Vagina (tissue), 2 donors: ENCODE results near the gene CHAMP1.

Source experiments
- POLR2A ChIP-seq, 2 donors: fragments of 450-650 bp; IDR thresholded peaks; one replicate each; pipeline ENCODE4 v1.6.1; 2017; ENCODE audit warnings: antibody characterized with exemption in 2 of 2, mild to moderate bottlenecking in 2 of 2, moderate library complexity in 2 of 2
- POLR2AphosphoS5 ChIP-seq, 2 donors: sonication (generic); formaldehyde crosslinking; IDR thresholded peaks; one replicate each; pipeline ENCODE4 v1.9.0; 2017; ENCODE audit warnings: antibody characterized with exemption in 2 of 2, mild to moderate bottlenecking in 2 of 2, low read depth in 1 of 2; ENCODE audit not compliant: insufficient read depth in 1 of 2
- TF ChIP-seq, protein P1 (sequence below), 3 experiments: fragments of 450-650 bp in 2 of 3; fragments of 200-600 bp in 1 of 3; sonication (generic) in 1 of 3; IDR thresholded peaks; one replicate each; pipeline ENCODE4 v1.5.1; 2017 to 2019; ENCODE audit warnings: antibody characterized with exemption in 3 of 3, mild to moderate bottlenecking in 2 of 3, moderate library complexity in 2 of 3

DNA sequence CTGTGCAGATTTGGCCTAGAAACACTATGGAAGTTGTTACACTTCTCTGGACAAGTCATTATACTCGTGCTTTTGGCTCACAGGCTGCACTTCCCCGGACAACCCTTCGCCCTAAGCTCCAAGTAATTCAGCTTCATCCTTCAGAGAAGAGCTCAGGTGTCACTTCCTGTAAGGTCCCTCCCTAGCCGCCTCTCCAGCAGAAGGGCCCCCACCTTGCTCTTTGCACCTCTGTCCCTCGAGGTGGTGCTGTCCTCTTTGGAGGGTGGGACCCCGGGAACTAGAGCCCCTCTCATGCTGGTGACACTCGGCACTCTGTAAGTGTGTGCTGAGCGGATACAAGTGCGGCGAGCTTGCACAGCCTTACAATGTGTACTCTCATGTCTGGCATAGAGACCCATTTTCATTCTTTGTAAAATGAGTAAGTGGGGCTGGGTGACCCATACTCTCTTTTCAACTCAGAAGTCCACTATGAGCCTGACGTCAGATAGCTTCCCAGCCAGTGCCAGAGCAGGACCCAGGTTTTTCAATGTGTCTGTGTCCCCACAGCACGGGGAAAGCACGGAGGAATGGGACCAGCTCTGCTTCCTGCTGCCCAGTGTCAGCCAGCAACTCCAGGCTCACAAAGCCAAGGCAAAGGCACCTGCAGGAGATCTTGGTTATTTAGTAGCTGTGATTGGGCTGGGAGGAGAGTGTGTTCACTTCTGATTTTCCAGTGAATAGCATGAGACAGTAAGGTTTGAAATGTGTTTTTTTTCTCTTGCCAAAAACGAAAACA is 26.9 kb downstream of the CHAMP1 start:
- TF ChIP-seq, protein P1, sequence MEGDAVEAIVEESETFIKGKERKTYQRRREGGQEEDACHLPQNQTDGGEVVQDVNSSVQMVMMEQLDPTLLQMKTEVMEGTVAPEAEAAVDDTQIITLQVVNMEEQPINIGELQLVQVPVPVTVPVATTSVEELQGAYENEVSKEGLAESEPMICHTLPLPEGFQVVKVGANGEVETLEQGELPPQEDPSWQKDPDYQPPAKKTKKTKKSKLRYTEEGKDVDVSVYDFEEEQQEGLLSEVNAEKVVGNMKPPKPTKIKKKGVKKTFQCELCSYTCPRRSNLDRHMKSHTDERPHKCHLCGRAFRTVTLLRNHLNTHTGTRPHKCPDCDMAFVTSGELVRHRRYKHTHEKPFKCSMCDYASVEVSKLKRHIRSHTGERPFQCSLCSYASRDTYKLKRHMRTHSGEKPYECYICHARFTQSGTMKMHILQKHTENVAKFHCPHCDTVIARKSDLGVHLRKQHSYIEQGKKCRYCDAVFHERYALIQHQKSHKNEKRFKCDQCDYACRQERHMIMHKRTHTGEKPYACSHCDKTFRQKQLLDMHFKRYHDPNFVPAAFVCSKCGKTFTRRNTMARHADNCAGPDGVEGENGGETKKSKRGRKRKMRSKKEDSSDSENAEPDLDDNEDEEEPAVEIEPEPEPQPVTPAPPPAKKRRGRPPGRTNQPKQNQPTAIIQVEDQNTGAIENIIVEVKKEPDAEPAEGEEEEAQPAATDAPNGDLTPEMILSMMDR (IDR thresholded peaks at IDR 0.05) = no peak
- no peak for TF ChIP-seq POLR2AphosphoS5 (IDR thresholded peaks at IDR 0.05; ENCODE audit: insufficient read depth in 1 of 2, low read depth in 1 of 2)
- TF ChIP-seq POLR2A (IDR thresholded peaks at IDR 0.05) = no peak
